Kidney (tissue), 14 donors: ENCODE results near the gene MORC1. TPM values are rescaled to one million over a fixed set of nuclear protein-coding genes. Genes with fewer than 3 reads are reported as not detected.

ENCODE experiments used
- DNase-seq, 5 donors: peaks; one replicate each; pipeline ENCODE4 v3.0.0-alpha.2; 2013 to 2020
- FAIRE-seq: peaks from 2 replicates; lab custom pipeline; 2012; peaks lifted over from hg19 to GRCh38; lab: Jason Lieb, UNC
- H3K27ac ChIP-seq, 2 donors: one replicate each; pipeline ENCODE4 v1.7.0; 2013; ENCODE audit warnings: low read depth in 2 of 2, low read length in 2 of 2, inconsistent platforms in 1 of 2
- H3K27me3 ChIP-seq: one replicate; pipeline ENCODE4 v1.7.1; 2013; ENCODE audit warnings: low read length, inconsistent platforms; ENCODE audit not compliant: control insufficient read depth, insufficient read depth
- H3K36me3 ChIP-seq, 3 donors: one replicate each; pipeline versions ENCODE4 v1.7.0 to v1.7.1; 2013; ENCODE audit warnings: low read length in 3 of 3, control low read depth in 1 of 3, inconsistent platforms in 1 of 3; ENCODE audit not compliant: insufficient read depth in 3 of 3, control insufficient read depth in 2 of 3
- H3K4me1 ChIP-seq, 3 donors: one replicate each; pipeline versions ENCODE4 v1.7.0 to v1.7.1; 2013; ENCODE audit warnings: low read length in 3 of 3, inconsistent platforms in 1 of 3, low read depth in 1 of 3; ENCODE audit not compliant: control insufficient read depth in 2 of 3, insufficient read depth in 2 of 3
- H3K4me3 ChIP-seq, 3 donors: one replicate each; pipeline versions ENCODE4 v1.7.0 to v1.8.1; 2013; ENCODE audit warnings: low read length in 3 of 3, control low read depth in 1 of 3, inconsistent platforms in 1 of 3
- H3K9ac ChIP-seq, 3 donors: one replicate each; pipeline versions ENCODE4 v1.7.0 to v1.7.1; 2013; ENCODE audit warnings: low read length in 3 of 3, control low read depth in 1 of 3, inconsistent platforms in 1 of 3
- H3K9me3 ChIP-seq, 3 donors: one replicate each; pipeline versions ENCODE4 v1.7.0 to v1.7.1; 2013; ENCODE audit warnings: low read length in 3 of 3, control low read depth in 1 of 3, inconsistent platforms in 1 of 3; ENCODE audit not compliant: control insufficient read depth in 2 of 3, insufficient read depth in 1 of 3
- CTCF ChIP-seq: IDR thresholded peaks from 3 replicates; pipeline ENCODE4 v1.5.1; 2012; ENCODE audit warnings: mild to moderate bottlenecking, moderate library complexity, borderline replicate concordance; ENCODE audit not compliant: insufficient read depth; ENCODE audit errors: extremely low read depth
- intact Hi-C: fragments of 100-400 bp; cut with DNase I; formaldehyde crosslinking; loops from one replicate; pipeline ENCODE4 v1.11.1; 2022
- polyA plus RNA-seq: library from polyadenylated mRNA; stranded (reverse); fragments of 350-450 nt; fragmentation: Illumina TruSeq; extraction: RNeasy Lipid Tissue Mini Kit (QIAGEN cat#74804); gene quantifications from one replicate; pipeline ENCODE4 v1.2.3, GENCODE V29; 2014; ENCODE audit warnings: low read depth, low replicate concordance; ENCODE audit not compliant: insufficient read depth
- total RNA-seq: library from RNA; stranded (reverse); fragmentation: NEBNext Ultra II Directional; extraction: Animal tissue kit (Norgen Biotek cat#: 25700); gene quantifications from one replicate; pipeline ENCODE4 v1.2.1, GENCODE V29; 2021
- donor health status: control.
- donor health status: control.
- donor health status: control.
- donor health status: control.
- donor health status: control.
- donor health status: DM: yes; HTN: yes; CAD: no.
- donor health status: Normal renal cell carcinoma (clear cell type).

The MORC1 gene
- total and polyA plus RNA-seq, 2 donors from 2014 or later = 0.06 TPM; not detected in 1

- intact Hi-C loops = no loop called here
- no peaks in the 10 kb centered on the region for H3K36me3 ChIP-seq
- H3K4me1 ChIP-seq = no peaks in the 10 kb centered on the region
- H3K9ac ChIP-seq = no peak overlapping the region
- FAIRE-seq (no peak), DNase-seq (no peak)
- no peak for TF ChIP-seq CTCF
- no peak overlapping the region for H3K27ac ChIP-seq
- no peaks in the 10 kb centered on the region for H3K27me3 ChIP-seq
- no peaks in the 10 kb centered on the region for H3K9me3 ChIP-seq
- no peak overlapping the region for H3K4me3 ChIP-seq
Observed at GRCh38 chr3:109095166-109095565, 22.8 kb downstream of the MORC1 start.

- no peaks in the 10 kb centered on the region for H3K36me3 ChIP-seq
- DNase-seq = no peak
- no peaks in the 10 kb centered on the region for H3K4me1 ChIP-seq
- TF ChIP-seq CTCF = no peak
- no peak overlapping the region for H3K4me3 ChIP-seq
- intact Hi-C loops = no loop called here
- H3K27me3 ChIP-seq = no peaks in the 10 kb centered on the region
- no peak for FAIRE-seq
- no peaks in the 10 kb centered on the region for H3K9me3 ChIP-seq
- H3K27ac ChIP-seq = no peak overlapping the region
- no peak overlapping the region for H3K9ac ChIP-seq
Observed at GRCh38 chr3:109093561-109093960, 24.4 kb downstream of the MORC1 start.

GRCh38 chr3:109091846-109092245, 26.1 kb downstream of the MORC1 start:
- Histone ChIP-seq H3K9ac (no peak overlapping the region), H3K27me3 (no peaks in the 10 kb centered on the region), H3K4me1 (no peaks in the 10 kb centered on the region), H3K9me3 (no peaks in the 10 kb centered on the region), H3K27ac (no peak overlapping the region), H3K36me3 (no peaks in the 10 kb centered on the region), H3K4me3 (no peak overlapping the region)
- intact Hi-C loops = no loop called here
- FAIRE-seq (no peak), DNase-seq (no peak)
- TF ChIP-seq CTCF = no peak

- intact Hi-C loops = no loop called here
- no peak overlapping the region for H3K9ac ChIP-seq
- no peaks in the 10 kb centered on the region for H3K36me3 ChIP-seq
- FAIRE-seq (no peak), DNase-seq (no peak)
- H3K27me3 ChIP-seq = no peaks in the 10 kb centered on the region
- no peaks in the 10 kb centered on the region for H3K4me1 ChIP-seq
- H3K4me3 ChIP-seq = no peak overlapping the region
- H3K27ac ChIP-seq = no peak overlapping the region
- no peaks in the 10 kb centered on the region for H3K9me3 ChIP-seq
- TF ChIP-seq CTCF = no peak
Observed at GRCh38 chr3:109089265-109089664, 28.7 kb downstream of the MORC1 start.
